HepG2 (cell line): Measurements from ENCODE around the gene ZSCAN1. TPM values are rescaled to one million over a fixed set of nuclear protein-coding genes. Genes with fewer than 3 reads are reported as not detected.

Experiments
- ATAC-seq: fragments of 200-7000 bp; cut with Tn5 transposase; 3 replicates; pipeline ENCODE4 v1.9.1; 2020; ENCODE audit warnings: mild to moderate bottlenecking, moderate library complexity
- BruUV-seq: library from RNA; stranded (reverse); fragments of 400-500 nt; replicated peaks from 2 replicates; lab custom pipeline; 2021; lab: Mats Ljungman, UMichigan
- CTCF ChIA-PET: fragments of 300-600 bp; formaldehyde crosslinking; extraction: SDS; loops from one replicate; lab custom pipeline; 2021; ENCODE audit warnings: low total read pairs, inconsistent platforms, low intra/inter-chr PET ratio; lab: Yijun Ruan, JAX
- POLR2A ChIA-PET: fragments of 350-600 bp; sonication (Branson Sonifier 250); formaldehyde crosslinking; loops from one replicate; lab custom pipeline; 2020; ENCODE audit warnings: antibody characterized with exemption, inconsistent platforms; lab: Yijun Ruan, JAX
- DNase-seq: peaks from one replicate; pipeline ENCODE4 v3.0.0-alpha.2; 2015; ENCODE audit warnings: low spot score
- FAIRE-seq: peaks from 3 replicates; lab custom pipeline; 2011; peaks lifted over from hg19 to GRCh38; lab: Jason Lieb, UNC
- H2AFZ ChIP-seq: one replicate; pipeline ENCODE4 v1.6.1; 2011; ENCODE audit warnings: low read length, inconsistent platforms
- H3K27ac ChIP-seq: fragments of 300-600 bp; 3 replicates; pipeline ENCODE4 v1.8.0; 2011; ENCODE audit warnings: mixed run types, mild to moderate bottlenecking, mixed read lengths, low read length, inconsistent platforms; ENCODE audit not compliant: insufficient read depth; ENCODE audit errors: extremely low read length
- H3K27me3 ChIP-seq, 2 experiments: fragments of 200-600 bp in 1 of 2; 2 replicates in 1 of 2; 3 replicates in 1 of 2; pipeline versions ENCODE4 v1.6.0 to v1.8.0; 2011; ENCODE audit warnings: low read length in 2 of 2, mild to moderate bottlenecking in 2 of 2, moderate library complexity in 2 of 2, inconsistent platforms in 1 of 2; ENCODE audit not compliant: insufficient read depth in 2 of 2, control insufficient read depth in 1 of 2
- H3K36me3 ChIP-seq, 2 experiments: fragments of 200-600 bp in 1 of 2; replicated peaks in 1 of 2; 2 replicates in 1 of 2; 3 replicates in 1 of 2; pipeline versions ENCODE4 v1.5.1 to v1.8.0; 2011; ENCODE audit warnings: low read length in 2 of 2, inconsistent platforms in 1 of 2; ENCODE audit not compliant: insufficient read depth in 2 of 2, control insufficient read depth in 1 of 2
- H3K4me1 ChIP-seq: 2 replicates; pipeline ENCODE4 v1.5.1; 2012; ENCODE audit warnings: low read length, inconsistent platforms; ENCODE audit not compliant: insufficient read depth
- H3K4me2 ChIP-seq: 2 replicates; pipeline ENCODE4 v1.6.0; 2011; ENCODE audit warnings: low read depth, low read length, inconsistent platforms
- H3K4me3 ChIP-seq, 3 experiments: fragments of 200-600 bp in 1 of 3; sonication (generic), shearing (Covaris generic) in 1 of 3; replicated peaks in 1 of 3; 2 replicates each; pipeline ENCODE4 v1.5.1; 2011 to 2016; ENCODE audit warnings: low read length in 3 of 3, inconsistent platforms in 2 of 3, low read depth in 2 of 3, mild to moderate bottlenecking in 2 of 3, control low read depth in 1 of 3, mixed read lengths in 1 of 3; ENCODE audit not compliant: insufficient read depth in 1 of 3
- H3K79me2 ChIP-seq: one replicate; pipeline ENCODE4 v1.6.1; 2011; ENCODE audit warnings: low read length, inconsistent platforms; ENCODE audit not compliant: insufficient read depth
- H3K9ac ChIP-seq: 2 replicates; pipeline ENCODE4 v1.6.0; 2011; ENCODE audit warnings: mild to moderate bottlenecking, low read depth, low read length, inconsistent platforms; ENCODE audit not compliant: insufficient read depth
- H3K9me3 ChIP-seq: 2 replicates; pipeline ENCODE4 v1.5.1; 2012; ENCODE audit warnings: mild to moderate bottlenecking, low read length
- H4K20me1 ChIP-seq: 2 replicates; pipeline ENCODE4 v1.6.0; 2011; ENCODE audit warnings: inconsistent platforms, mild to moderate bottlenecking, low read length, moderate library complexity; ENCODE audit not compliant: insufficient read depth
- ATF2 ChIP-seq: sonication (generic); formaldehyde crosslinking; IDR thresholded peaks from 2 replicates; pipeline ENCODE4 v1.4.0; 2020; ENCODE audit warnings: missing genetic modification reagents
- ATF4 ChIP-seq, 2 experiments: fragments of 450-650 bp in 1 of 2; sonication (generic) in 1 of 2; formaldehyde crosslinking; IDR thresholded peaks; 2 replicates each; pipeline versions ENCODE4 v1.5.0 to v1.8.0; 2020 to 2022; ENCODE audit warnings: mild to moderate bottlenecking in 1 of 2, missing genetic modification reagents in 1 of 2
- FOXO4 ChIP-seq: sonication (generic); formaldehyde crosslinking; conservative IDR thresholded peaks from 2 replicates; pipeline ENCODE4 v1.8.1; 2023; ENCODE audit warnings: missing genetic modification reagents
- HMGXB3 ChIP-seq: sonication (generic); formaldehyde crosslinking; IDR thresholded peaks from 2 replicates; pipeline ENCODE4 v1.4.0; 2020; ENCODE audit warnings: missing genetic modification reagents, borderline replicate concordance
- KMT2A ChIP-seq: sonication (generic); formaldehyde crosslinking; IDR thresholded peaks from 2 replicates; pipeline ENCODE4 v1.4.0; 2020; ENCODE audit warnings: missing genetic modification reagents
- MLX ChIP-seq: IDR thresholded peaks from 2 replicates; pipeline ENCODE4 v1.6.1; 2016
- NFKBIZ ChIP-seq: IDR thresholded peaks from 2 replicates; pipeline ENCODE4 v1.6.1; 2018; ENCODE audit warnings: missing genetic modification reagents, missing compliant biosample characterization
- POGK ChIP-seq: sonication (generic); formaldehyde crosslinking; conservative IDR thresholded peaks from 2 replicates; pipeline ENCODE4 v1.8.0; 2022; ENCODE audit warnings: mild to moderate bottlenecking, moderate library complexity, missing genetic modification reagents
- POLR2A ChIP-seq, 2 experiments: IDR thresholded peaks; 2 replicates each; pipeline ENCODE4 v1.6.1; 2011; ENCODE audit warnings: low read depth in 2 of 2, low read length in 2 of 2, mild to moderate bottlenecking in 1 of 2, moderate library complexity in 1 of 2; ENCODE audit not compliant: insufficient read depth in 1 of 2
- SRY ChIP-seq: sonication (generic); formaldehyde crosslinking; IDR thresholded peaks from 2 replicates; pipeline ENCODE4 v1.8.0; 2022; ENCODE audit warnings: mild to moderate bottlenecking, missing genetic modification reagents
- STAG1 ChIP-seq: sonication (generic); formaldehyde crosslinking; IDR thresholded peaks from 2 replicates; pipeline ENCODE4 v1.4.0; 2020; ENCODE audit warnings: missing genetic modification reagents
- ZNF263 ChIP-seq: sonication (generic); formaldehyde crosslinking; IDR thresholded peaks from 2 replicates; pipeline ENCODE4 v1.4.0; 2020; ENCODE audit warnings: missing genetic modification reagents
- WGBS: methylation state at CpG from one replicate; pipeline ENCODE4 v1.1.6; 2017; ENCODE audit warnings: low lambda C conversion rate; 5-methylcytosine and 5-hydroxymethylcytosine counted together
- in situ Hi-C: cut with HindIII; loops from 2 replicates; pipeline ENCODE4 v1.10.0; 2017; ENCODE audit warnings: low pct_unique_long_range_greater_than_20kb; ENCODE audit not compliant: extremely low pct_ligation_motif_present
- intact Hi-C: fragments of 100-400 bp; cut with micrococcal nuclease; formaldehyde crosslinking; loops from one replicate; pipeline ENCODE4 v1.10.0; 2022; ENCODE audit not compliant: unreplicated experiment
- polyA plus RNA-seq, 8 experiments: library from polyadenylated mRNA; depleted of rRNA in 3 of 8; stranded (reverse) in 7 of 8; unstranded in 1 of 8; fragments of >200 nt; fragmentation: Illumina TruSeq in 4 of 8; extraction: Trizol in 4 of 8; gene quantifications; 2 replicates each; pipeline versions ENCODE4 v1.2.1 to v1.2.3, GENCODE V29; 2011 to 2016; ENCODE audit warnings: low read depth in 4 of 8, missing spikeins in 1 of 8, mixed read lengths in 1 of 8; ENCODE audit not compliant: insufficient read depth in 1 of 8
- total RNA-seq, 5 experiments: library from RNA; depleted of rRNA; stranded (reverse); fragments of >200 nt; fragmentation: Illumina TruSeq; extraction: Trizol; gene quantifications; 2 replicates each; pipeline ENCODE4 v1.2.3, GENCODE V29; 2016; ENCODE audit warnings: low read depth in 1 of 5

ZSCAN1 gene
- total and polyA plus RNA-seq, 2 of the 13 experiments (the other 11 are each of a cell fraction or from before 2014, with no cell fraction given): not detected

- POLR2A ChIA-PET: no interaction called here
- H4K20me1 ChIP-seq: no peaks in the 10 kb centered on the region
- FAIRE-seq: no peak
- peaks cover 18% of the 10 kb centered on the region for H3K4me1 ChIP-seq
- H3K4me2 ChIP-seq: no peak overlapping the region
- in situ Hi-C loops (no loop called here), intact Hi-C loops (no loop called here)
- H3K9me3 ChIP-seq: peaks cover 86% of the 10 kb centered on the region
- H3K4me3 ChIP-seq: no peak overlapping the region
- DNase-seq: peak; percentile 18
- no peak overlapping the region for H3K27ac ChIP-seq
- H3K27me3 ChIP-seq: no peaks in the 10 kb centered on the region; a peak in 1 of 5 replicates
- peaks cover 0 to 15% of the 10 kb centered on the region in 2 experiments; a peak in 2 of 5 replicates for H3K36me3 ChIP-seq
- no TSS peak for BruUV-seq
- peaks cover 4% of the 10 kb centered on the region for H3K79me2 ChIP-seq
- no peak for ATAC-seq
- H2AFZ ChIP-seq: no peak overlapping the region
- 68% methylated on average over 1 of the region's 1 CpG for WGBS
- CTCF ChIA-PET: no interaction called here
- H3K9ac ChIP-seq: no peak overlapping the region
- no peak for TF ChIP-seq FOXO4 (CRISPR knock-in tag)
- no peak for TF ChIP-seq POGK (CRISPR knock-in tag)
- no peak for TF ChIP-seq ATF4 (CRISPR knock-in tag; IDR thresholded peaks at IDR 0.05)
- TF ChIP-seq HMGXB3: no peak
- no peak for TF ChIP-seq MLX
- no peak for TF ChIP-seq SRY (CRISPR knock-in tag)
- peak; percentile 25 for TF ChIP-seq STAG1 (CRISPR knock-in tag)
- TF ChIP-seq POLR2A (IDR thresholded peaks at IDR 0.05; ENCODE audit: insufficient read depth in 1 of 2, low read depth in 2 of 2, low read length in 2 of 2): no peak
- peak; percentile 43; the same call in 1 of the 2 replicates for TF ChIP-seq ZNF263 (CRISPR knock-in tag)
- no peak for TF ChIP-seq ATF2 (CRISPR knock-in tag)
- no peak for TF ChIP-seq NFKBIZ
- TF ChIP-seq KMT2A (CRISPR knock-in tag): no peak
Observed at GRCh38 chr19:58007285-58007684, 26.5 kb upstream of the ZSCAN1 start.
